Suppressor macrophage treated with lipopolysaccharide for 4 hours (primary cell): ENCODE results near the gene PSMD7.
"Not testable (repeated sequence)": the region's sequence is repeated elsewhere in the genome, so short reads cannot be mapped to it uniquely, and the experiment has no call there.

Source experiments
- DNase-seq: peaks from one replicate; pipeline ENCODE4 v3.0.0-alpha.2; 2020

The PSMD7 gene

DNA sequence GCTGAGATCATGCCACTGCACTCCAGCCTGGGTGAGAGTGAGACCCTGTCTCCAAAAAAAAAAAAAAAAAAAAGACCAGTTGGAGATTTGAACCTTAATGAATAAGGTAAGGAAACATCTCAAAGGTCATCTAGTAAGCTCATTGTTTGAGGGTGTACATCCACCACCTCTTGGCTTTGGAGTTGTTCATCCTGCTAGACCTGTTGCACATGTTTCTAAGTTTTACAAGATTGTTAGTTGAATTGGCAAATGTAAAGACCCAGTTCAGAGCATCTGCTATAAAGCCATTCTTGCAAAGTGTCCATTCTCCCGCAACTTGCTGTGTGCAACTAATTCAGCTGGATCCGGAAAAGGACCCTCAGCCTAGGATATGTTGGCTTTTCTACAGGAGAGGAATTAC is 1.5 kb downstream of the PSMD7 start:
- no peak for DNase-seq

DNA sequence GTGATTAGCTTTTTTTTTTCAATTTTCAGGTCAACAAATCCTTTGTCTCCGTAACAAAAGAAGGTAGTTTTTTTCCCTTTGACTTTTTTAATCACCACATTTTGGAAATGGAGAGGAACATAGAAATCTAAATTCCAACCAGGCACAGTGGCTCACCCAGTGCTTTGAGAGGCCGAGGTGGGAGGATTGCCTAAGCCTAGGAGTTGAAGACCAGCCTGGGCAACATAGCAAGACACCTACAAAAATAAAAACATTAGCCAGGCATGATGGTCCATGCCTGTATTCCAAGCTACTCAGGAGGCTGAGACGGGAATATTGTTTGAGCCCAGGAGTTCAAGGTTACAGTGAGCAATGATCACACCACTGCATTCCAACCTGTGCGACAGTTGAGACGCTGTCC is 5.7 kb downstream of the PSMD7 start:
- DNase-seq: no peak

GRCh38 chr16:74304164-74304834 is 7.7 kb downstream of the PSMD7 start:
- DNase-seq: no peak

DNA sequence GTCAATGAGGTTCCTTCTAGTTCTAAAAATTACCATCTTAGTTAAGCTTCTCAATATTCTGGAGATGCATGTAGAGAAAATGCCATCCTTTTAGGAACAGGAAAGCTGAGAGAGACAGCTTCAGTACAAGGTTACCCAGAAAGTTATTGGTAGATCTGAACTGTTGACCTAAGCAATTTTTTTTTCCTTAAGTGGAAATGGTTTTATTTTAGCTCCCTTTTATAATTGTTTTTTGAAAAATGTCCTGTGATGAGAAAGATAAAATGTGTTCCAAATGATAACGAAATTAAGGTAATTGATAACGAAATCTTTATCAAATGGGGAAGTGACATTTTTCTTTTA is 8.2 kb downstream of the PSMD7 start:
- DNase-seq: no peak

- no peak for DNase-seq
Measured at GRCh38 chr16:74305281-74305680, 8.7 kb downstream of the PSMD7 start.

DNA sequence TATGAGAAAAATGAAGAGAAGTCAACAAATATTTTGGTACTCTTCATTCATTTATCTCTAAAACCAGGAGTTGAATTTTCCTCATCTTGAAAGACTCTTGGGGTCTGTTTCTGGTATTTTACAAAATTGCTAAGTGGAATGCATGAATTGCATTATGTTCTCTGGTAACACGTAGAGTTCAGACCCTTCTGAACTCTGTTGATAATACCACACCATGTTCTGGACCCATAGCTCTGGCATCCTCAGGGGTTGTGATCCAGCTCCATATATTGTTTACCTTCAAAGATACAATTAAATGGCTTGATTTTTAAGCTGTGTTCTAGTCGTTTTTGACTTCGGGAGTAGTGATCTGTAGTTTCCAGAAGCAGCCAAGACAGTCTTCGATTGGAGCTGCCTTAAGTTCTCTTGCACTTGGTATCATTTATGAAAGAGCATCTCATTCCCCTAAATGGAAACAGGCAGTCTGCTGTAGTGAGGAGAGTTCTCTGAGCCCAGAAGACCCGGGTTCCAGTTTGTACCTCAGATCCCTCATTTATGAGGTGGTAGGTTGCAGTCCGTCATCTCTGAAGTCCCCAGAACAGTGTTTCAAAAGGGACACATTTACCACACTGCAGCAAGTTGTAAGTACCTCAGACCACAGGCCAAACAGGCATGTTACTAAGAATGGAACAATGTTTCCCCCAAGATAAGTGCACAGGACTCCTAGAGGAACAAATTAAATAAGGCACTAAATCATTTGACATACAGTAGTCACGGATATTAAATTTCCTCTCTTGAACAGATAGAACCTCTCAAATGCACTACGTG is 9.6 kb downstream of the PSMD7 start:
- DNase-seq: no peak

GRCh38 chr16:74307383-74307782 is 10.8 kb downstream of the PSMD7 start:
- no peak for DNase-seq

DNA sequence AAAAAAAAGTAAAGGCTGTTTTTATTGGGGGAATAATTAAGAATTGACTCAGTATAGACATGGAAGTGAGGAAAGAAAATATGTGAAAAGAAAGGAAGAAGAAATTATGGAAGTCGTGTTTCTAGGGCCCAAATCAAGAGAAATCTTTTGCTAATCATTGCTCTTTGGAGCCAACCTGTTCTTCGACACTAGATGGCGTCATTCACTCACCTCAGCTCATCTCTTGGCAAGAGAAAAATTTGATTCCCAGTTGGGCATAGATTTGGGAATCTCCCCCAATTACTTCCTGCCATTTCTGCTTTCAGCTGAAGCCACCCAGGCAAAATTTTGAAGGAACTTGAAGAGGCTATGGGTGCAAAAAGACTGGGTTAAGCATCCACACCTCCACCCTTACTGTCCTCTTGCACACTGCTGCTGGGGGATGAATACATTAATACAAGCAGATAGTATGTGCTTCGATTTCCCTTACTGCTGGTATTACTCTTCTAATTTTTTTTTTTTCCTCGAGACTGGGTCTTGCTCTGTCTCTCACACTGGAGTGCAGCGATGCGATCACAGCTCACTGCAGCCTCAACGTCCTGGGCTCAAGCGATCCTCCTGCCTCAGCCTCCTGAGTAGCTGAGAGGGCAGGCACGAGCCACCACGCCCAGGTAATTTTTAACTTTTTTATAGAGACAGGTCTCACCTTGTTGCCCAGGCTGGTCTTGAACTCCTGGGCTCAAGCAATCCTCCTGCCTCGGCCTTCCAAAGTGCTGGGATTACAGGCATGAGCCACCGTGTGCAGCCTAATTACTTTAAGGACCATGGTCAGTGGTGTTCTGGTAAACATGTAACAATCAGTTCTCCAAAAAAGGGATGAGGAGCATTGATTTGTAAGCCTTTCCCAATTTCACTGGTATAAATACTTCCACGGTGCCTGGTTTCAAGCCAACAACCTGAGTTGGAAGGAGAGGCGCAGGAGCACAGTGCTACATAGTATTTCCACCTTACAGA is 13.5 kb downstream of the PSMD7 start:
- DNase-seq: peak; percentile 47

GRCh38 chr16:74315059-74315458 is 18.4 kb downstream of the PSMD7 start:
- no peak for DNase-seq

DNA sequence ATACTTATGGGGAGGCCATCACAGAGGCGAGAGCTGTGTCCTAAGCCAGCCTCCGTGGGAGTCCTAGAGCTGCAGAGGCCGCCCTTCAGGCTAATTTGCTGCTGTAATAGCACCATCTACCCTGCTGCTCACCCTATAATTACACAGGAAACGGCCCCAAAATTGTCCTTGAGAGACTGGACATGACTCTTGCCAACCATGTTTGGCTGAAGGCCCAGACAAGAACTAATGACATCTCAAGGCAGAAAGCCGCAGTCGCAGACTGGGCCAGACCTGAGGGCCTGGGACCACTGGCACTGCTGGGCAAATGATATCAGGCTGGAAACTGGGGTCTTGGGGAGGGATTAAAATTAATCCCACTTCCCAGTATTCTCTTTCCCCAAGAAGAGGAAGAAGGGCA is 24.1 kb downstream of the PSMD7 start:
- DNase-seq: no peak

DNA sequence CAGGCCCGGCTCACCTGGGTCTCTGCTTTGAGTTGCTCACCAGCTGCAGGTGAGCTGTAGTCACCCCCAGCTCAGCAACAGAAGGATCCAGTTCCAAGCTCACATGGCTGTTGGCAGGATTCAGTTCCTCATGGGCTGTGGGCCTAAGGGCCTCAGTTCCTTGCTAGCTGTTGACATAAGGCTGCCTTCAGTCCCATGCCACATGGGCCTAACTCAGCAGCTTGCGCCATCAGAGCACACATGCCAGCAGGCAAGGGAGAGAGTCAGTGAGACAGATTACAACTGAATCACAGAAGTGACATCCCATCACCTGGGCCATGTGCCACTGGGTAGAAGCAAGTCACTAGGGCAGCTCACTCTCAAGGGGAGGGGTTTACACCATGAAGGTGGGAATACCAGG is 24.7 kb downstream of the PSMD7 start:
- peak; percentile 42 for DNase-seq

DNA sequence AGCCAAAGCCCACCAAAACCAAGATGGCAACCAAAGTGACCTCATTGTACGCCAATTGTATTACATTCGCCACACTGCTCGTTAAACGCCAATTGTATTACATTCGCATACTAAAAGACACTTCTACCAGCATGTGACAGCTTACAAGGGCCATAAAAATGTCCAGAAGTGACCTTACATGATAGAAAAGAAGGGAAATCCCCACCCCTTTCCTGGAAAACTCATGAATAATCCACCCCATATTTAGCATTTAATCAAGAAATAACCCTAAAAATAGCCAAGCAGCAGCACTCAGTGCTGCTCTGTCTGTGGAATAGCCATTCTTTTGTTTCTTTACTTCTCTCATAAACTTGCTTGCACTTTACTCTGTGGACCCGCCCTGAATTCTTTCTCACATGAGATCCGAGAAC is 25.7 kb downstream of the PSMD7 start:
- no peak for DNase-seq

DNA sequence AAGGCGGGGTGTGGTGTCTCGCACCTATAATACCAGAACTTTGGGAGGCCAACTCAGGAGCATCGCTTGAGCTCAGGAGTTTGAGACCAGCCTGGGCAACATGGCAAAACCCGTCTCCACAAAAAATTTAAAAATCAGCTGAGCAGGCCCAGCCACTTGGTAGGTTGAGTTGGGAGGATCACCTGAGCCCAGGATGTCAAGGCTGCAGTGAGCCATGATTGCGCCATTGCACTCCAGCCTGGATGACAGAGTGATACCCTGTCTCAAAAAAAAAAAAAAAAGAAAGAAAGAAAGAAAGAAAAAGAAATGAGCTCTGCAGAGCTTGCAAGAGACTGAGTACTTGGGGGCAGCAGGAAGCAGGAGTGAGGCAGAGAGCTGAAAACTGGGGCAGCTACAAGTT is 28.2 kb downstream of the PSMD7 start:
- DNase-seq: not testable (repeated sequence)

DNA sequence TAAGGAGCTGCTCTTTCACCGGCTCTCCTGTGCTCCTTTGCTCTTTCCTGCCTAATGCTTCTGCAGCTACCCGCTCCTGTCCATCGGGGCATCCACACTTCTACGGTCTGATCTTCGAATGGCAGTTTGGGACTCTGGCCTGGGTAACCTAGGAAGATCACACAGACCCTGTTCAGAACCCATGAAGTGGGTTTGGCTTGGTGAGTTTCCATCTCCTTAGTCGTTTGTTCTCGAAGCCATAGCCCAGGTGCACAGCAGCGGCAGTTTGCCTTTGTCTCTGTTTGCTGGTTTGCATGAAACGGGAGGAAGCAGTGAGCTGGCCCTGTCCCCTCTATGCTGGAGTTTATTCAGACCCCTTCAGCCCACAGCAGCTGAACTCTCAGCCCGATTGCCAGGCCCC is 29.0 kb downstream of the PSMD7 start:
- DNase-seq: no peak

DNA sequence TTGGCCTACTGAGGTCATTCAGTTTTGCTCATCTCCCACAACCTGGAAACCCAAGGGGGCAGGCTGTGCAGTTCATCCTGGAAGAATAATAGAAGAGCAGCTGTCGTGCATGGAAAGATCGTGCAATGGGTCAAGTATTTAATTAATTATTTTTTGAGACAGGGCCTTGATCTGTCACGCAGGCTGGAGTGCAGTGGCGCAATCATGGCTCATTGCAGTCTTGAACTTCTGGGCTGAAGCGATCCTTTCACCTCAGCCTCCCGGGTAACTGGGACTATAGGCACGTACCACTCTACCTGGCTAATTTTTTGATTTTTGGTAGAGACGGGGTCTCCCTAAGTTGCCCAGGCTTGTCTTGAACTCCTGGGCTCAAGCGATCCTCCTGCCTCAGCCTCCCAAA is 31.7 kb downstream of the PSMD7 start:
- not testable (repeated sequence) for DNase-seq

- DNase-seq: not testable (repeated sequence)
Measured at GRCh38 chr16:74332469-74332868, 35.9 kb downstream of the PSMD7 start.

GRCh38 chr16:74337506-74337905 is 40.9 kb downstream of the PSMD7 start:
- DNase-seq: not testable (repeated sequence)

GRCh38 chr16:74339226-74339625 is 42.6 kb downstream of the PSMD7 start:
- DNase-seq: not testable (repeated sequence)

GRCh38 chr16:74353038-74353437 is 56.4 kb downstream of the PSMD7 start:
- not testable (repeated sequence) for DNase-seq
